H1 (cell line): ENCODE results near the gene JOSD1. TPM values are rescaled to one million over a fixed set of nuclear protein-coding genes. Genes with fewer than 3 reads are reported as not detected.

Source experiments
- BRCA1 ChIP-seq: IDR thresholded peaks from 2 replicates; pipeline ENCODE4 v1.6.1; 2012; ENCODE audit warnings: low read depth, low read length, improper control_type of control experiment
- KDM1A ChIP-seq: fragments of 200-600, 300-600 bp; sonication (generic); IDR thresholded peaks from 2 replicates; pipeline ENCODE4 v1.7.1; 2016; ENCODE audit warnings: mild to moderate bottlenecking, low read length, borderline replicate concordance
- NRF1 ChIP-seq: IDR thresholded peaks from 2 replicates; pipeline ENCODE4 v1.6.1; 2011; ENCODE audit warnings: mild to moderate bottlenecking, low read depth, low read length, improper control_type of control experiment
- PHF8 ChIP-seq: fragments of 200-600 bp; sonication (generic); conservative IDR thresholded peaks from 2 replicates; pipeline ENCODE4 v1.7.1; 2012; ENCODE audit warnings: low read depth, mild to moderate bottlenecking, inconsistent platforms, low read length, moderate library complexity
- SIRT6 ChIP-seq: IDR thresholded peaks from one replicate; pipeline ENCODE4 v1.7.1; 2012; ENCODE audit warnings: low read length, inconsistent platforms
- SP2 ChIP-seq: IDR thresholded peaks from 2 replicates; pipeline ENCODE4 v1.6.1; 2012; ENCODE audit warnings: mild to moderate bottlenecking, low read length, inconsistent platforms
- TBP ChIP-seq: IDR thresholded peaks from 2 replicates; pipeline ENCODE4 v1.6.1; 2011; ENCODE audit warnings: low read depth, low read length, improper control_type of control experiment
- polyA plus RNA-seq, 7 experiments: library from polyadenylated mRNA; depleted of rRNA in 3 of 7; stranded (reverse) in 5 of 7; unstranded in 2 of 7; fragments of >200 nt in 5 of 7; fragments of 200-250 nt in 2 of 7; gene quantifications; 1 replicate in 5 of 7; 2 replicates in 1 of 7; 4 replicates in 1 of 7; pipeline versions ENCODE4 v1.2.1 to v1.2.3, GENCODE V29; 2011 to 2013; ENCODE audit warnings: missing spikeins in 2 of 7, mixed read lengths in 2 of 7
- total RNA-seq: library from RNA; stranded (reverse); fragmentation: NEBNext Ultra II Directional; extraction: Animal tissue kit (Norgen Biotek cat#: 25700); gene quantifications from 2 replicates; pipeline ENCODE4 v1.2.1, GENCODE V29; 2021

The JOSD1 gene
- total and polyA plus RNA-seq, 2 of the 8 experiments (the other 6 are each of a cell fraction or from before 2014, with no cell fraction given): 18.4 to 20.2 TPM

- no peak for TF ChIP-seq KDM1A
- no peak for TF ChIP-seq SP2
- no peak for TF ChIP-seq PHF8
- no peak for TF ChIP-seq TBP
- TF ChIP-seq BRCA1: no peak
- no peak for TF ChIP-seq NRF1
- TF ChIP-seq SIRT6: no peak
- TF ChIP-seq, all 59 proteins: peak for 0
Measured at GRCh38 chr22:38694940-38695339, 5.8 kb downstream of the JOSD1 start (continued).
